HL-60 (cell line): ENCODE measurements around the gene CRISP3.

Experiments
- CTCF ChIP-seq: IDR thresholded peaks from one replicate; pipeline ENCODE4 v1.5.1; 2011; ENCODE audit warnings: low read length, control low read depth, inconsistent platforms; ENCODE audit not compliant: insufficient read depth
- POLR2AphosphoS5 ChIP-seq: IDR thresholded peaks from 2 replicates; pipeline ENCODE4 v1.6.1; 2012; ENCODE audit warnings: low read depth
- REST ChIP-seq: IDR thresholded peaks from 2 replicates; pipeline ENCODE4 v1.6.1; 2012; ENCODE audit warnings: low read depth; ENCODE audit not compliant: insufficient replicate concordance
- SPI1 ChIP-seq: IDR thresholded peaks from 2 replicates; pipeline ENCODE4 v1.6.1; 2012; ENCODE audit warnings: low read depth, mild to moderate bottlenecking, borderline replicate concordance

GRCh38 chr6:49766762-49767161 lies 22.6 kb upstream of the CRISP3 start:
- TF ChIP-seq CTCF (no peak), POLR2AphosphoS5 (no peak), REST (no peak), SPI1 (no peak)
